ENCODE data around the gene TCEAL9.
"Not testable (repeated sequence)": the region's sequence is repeated elsewhere in the genome, so short reads cannot be mapped to it uniquely, and the experiment has no call there.

The TCEAL9 gene

DNA sequence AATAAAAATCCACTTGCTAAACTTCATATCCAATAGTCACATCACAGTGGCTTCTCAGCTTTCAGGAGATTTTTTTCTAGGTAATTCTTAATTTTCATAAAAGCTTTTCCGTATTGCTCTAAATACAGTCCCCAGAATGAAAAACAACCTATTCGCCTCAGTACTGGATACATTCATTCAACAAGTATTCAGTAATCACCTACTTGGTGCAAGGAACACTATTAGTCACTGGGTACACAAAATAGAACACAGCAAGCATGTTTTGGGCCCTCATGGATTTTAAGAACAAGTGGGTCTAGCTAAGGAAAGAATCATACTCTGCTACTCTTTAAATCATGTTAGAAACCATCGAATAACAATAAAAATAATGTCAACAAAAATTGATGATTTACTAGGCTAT lies 17.3 kb downstream of the TCEAL9 start:
- no peak for DNase-seq (ENCODE audit: low spot score)

DNA sequence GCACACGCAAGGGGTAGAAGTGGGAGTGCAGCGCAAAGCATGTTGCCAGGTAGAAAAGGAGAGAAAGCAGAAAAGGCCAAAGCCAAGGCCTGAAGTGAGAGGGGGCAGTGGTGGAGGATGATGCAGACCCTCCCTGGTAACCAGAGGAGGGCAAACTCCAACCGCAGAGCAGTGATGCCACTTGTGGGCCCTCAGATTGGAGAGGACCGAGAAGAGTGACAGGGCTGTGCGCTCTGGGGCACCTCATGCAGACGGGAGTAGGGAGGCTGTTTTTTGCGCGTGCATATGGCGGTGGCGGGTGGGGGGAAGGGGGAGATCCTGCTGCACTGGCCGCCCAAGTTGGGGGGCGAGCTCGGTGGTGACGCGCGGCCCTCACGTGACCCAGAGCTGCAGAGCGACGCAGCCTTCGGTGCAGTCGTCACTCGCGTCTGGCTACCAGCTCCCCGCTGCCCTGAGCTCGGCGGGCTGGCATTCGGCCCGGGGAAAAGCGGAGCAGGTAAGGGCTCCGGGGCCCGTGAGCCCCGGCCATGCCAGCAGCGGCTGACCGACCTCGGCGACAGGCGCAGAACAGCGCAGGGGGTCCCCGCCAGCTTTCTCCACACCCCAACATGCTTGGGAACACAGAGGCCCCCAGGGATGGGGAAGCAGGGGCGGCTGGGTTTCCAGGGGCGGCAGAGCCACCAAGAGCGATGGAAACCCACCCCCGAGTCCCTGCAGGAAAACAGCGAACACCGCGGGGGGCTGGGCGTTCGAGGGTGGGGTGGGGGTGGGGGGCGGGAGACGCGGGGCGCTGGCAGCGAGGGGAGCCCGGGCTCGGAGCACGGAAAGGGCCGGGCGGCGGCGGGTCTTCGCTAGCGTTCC lies 20.0 kb downstream of the TCEAL9 start, which contains the start of gene BEX3:
Gene BEX3, plus strand, starts transcription at position 421 of the 861 bp plus-strand sequence. CDS start 984 bp downstream, outside the sequence.
- peak; percentile 66 for DNase-seq (ENCODE audit: low spot score)

DNA sequence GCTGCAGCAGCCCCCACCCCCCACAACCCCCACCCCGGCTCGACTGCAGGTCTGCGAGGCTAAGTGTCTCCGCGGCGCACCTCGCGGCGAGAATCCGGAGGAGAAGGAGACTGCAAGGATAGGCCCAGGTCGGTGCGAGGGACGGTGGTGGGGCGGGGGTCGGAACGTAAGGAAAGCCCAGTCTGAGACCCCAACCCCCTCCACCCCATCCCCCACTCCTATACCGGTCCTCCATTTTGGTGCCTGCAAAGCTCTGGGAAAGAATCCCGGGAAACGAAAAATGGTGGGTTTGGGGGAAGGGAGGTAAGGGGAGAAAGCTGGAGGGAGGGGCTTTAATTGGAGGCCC lies 20.6 kb downstream of the TCEAL9 start:
- DNase-seq (ENCODE audit: low spot score): no peak

GRCh38 chrX:103378990-103379389 lies 22.7 kb downstream of the TCEAL9 start:
- no peak for DNase-seq (ENCODE audit: low spot score)

DNA sequence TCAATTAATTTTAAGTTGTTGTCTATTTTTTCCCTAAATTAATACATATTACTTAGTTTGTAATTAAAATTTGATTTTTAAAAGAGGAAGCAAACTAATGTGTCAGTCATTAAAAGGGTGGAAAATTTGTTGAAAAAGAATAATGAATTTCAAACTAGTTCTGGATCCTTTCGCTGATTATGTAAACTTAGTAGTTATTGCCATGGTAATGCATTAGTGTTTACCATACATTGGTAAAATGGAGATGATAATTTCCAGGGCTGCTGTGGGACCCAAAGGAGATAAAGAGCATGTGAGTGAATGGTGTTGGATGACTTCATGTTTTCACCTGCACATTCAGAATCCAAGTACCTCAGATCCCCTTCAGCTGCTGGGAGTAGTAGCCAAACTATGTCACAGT lies 26.6 kb downstream of the TCEAL9 start:
- DNase-seq (ENCODE audit: low spot score): no peak

DNA sequence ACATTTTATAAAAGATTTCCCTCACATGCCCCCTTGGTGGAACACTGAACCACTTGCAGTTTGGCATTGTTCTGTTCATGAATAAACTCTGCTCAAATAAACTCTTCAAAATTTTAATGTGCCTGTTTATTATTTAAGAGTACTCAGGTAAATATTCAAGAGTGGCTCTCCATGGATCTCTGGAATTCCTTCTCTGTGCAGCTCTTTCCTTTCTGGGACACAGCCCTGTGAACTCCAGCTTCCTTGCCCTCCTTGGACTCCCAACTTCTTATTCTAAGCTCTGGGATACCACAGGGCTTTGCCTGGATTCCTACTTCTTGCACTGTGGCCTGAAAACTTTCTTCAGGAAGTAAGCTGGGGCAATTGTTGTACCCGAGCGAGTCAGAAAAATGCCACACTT lies 28.4 kb downstream of the TCEAL9 start:
- no peak for DNase-seq (ENCODE audit: low spot score)

DNA sequence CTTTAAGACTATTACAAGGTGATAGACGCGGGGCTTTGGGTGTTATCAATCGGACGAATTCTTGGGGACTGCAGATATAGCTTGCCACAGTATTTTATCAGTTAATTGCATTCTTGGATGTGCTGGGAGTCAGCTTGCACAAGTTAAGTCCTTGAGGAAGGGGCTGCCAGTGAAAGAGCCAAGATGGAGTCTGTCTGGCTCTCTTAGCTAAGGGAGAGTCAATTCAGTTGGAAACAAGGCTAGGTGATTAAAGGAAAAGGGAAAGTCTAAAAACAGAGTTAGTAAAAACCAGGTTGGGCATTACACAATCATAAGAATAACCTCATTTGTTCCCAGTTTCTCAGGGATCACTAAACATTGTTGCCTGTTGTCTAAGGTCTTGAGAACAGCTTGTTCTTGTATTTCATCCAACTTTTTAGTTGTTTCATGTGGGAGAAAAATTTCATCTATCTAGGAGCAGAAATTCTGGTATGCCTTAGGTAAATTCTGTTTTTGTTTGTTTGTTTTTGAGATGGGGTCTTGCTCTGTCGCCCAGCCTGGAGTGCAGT lies 29.1 kb downstream of the TCEAL9 start:
- DNase-seq (ENCODE audit: low spot score): not testable (repeated sequence)

- DNase-seq (ENCODE audit: low spot score): no peak
These were observed 30.0 kb downstream of the TCEAL9 start for GRCh38 chrX:103386332-103386731.

DNA sequence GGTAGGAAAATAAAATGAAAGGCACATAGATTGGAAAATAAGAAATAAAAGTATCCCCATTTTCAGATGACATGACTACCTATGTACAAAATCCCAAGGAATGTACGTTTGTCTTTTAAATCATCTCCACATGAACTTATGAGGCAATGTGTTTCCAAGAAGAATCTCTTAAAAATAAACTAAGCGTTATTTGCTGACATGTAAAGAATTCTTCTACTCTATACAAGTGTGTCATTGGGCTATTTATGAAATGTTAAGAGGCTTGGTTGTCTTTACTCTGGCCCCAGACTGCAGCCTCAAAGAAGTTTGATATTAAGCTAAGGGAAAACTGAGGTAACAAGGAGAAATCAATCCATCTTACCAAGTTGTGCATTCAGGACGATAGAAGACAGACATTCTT lies 37.2 kb downstream of the TCEAL9 start:
- DNase-seq (ENCODE audit: low spot score): no peak

- no peak for DNase-seq (ENCODE audit: low spot score)
These were observed 39.9 kb downstream of the TCEAL9 start for GRCh38 chrX:103396186-103396585.

DNA sequence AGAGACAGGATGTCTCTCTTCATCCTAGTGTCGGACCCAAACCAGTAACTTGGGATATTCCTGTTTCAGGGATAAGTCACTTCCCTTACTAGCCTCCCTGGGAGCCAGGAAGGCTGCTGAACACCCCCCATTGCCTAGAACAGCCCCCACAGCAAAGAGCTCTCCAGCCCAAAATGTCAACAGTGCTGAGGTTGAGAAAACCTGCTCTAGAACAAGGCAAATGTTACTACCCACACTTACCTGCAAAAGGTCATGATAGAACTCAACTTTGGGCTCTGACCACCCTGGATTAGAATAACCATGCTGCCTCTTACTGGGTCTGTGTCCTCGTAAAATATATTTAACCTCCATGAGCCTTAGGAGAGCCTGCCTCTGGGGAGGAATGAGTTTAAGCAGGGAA lies 40.4 kb downstream of the TCEAL9 start:
- DNase-seq (ENCODE audit: low spot score): no peak

DNA sequence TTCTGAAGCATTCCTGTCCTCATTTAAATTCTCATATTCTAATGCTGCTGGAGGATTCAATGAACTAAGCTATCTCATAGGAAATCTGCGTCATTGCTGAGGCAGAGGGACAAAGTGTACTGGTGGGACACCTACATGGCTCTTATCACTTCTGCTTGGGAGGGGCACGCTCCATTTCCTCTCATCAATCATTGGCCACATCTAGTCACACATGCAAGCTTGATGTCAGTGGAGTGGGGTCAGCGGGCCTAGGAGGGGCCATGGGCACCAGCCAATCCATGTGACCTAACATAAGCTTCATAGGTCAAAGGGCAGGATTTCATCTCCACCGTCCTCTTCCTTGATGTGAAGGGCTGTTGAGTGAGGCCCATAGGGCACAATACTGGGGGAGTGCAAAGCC lies 41.4 kb downstream of the TCEAL9 start:
- no peak for DNase-seq (ENCODE audit: low spot score)

- DNase-seq (ENCODE audit: low spot score): peak; percentile 34
These were observed 42.1 kb downstream of the TCEAL9 start for GRCh38 chrX:103398421-103398864.

DNA sequence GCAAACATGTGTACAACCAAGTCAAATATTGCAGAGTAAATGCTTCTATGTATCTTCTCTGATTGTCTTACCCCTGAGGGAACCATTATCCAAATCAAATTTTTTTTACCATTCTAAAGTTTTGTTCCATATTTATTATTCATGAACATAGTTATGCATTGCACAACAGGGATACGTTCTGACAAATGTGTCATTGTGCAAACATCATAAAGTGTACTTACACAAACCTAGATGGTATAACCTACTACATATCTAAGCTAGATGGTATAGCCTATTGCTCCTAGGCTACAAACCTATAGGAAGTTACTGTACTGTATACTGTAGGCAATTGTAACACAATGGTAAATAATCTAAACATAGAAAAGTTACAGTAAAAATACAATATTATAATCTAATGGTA lies 43.4 kb downstream of the TCEAL9 start:
- DNase-seq (ENCODE audit: low spot score): no peak

DNA sequence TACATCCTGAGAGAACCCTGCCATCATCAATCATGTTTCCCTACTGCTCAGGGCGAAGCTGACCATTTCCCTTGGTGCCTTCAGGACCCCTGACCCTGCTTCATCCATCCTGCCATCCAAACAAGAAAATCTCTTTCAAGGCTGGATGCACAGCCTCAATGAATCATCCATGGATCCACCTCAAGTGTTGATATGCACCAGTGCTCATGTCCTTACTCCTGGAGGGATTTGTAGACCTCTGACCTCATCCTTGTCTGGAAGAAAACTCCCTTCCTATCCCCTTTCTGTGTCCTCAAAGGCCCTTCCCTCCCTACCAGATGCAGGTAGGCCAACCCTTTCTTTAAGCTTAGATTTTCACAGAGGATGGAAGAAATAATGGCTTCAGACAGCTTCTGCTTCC lies 44.6 kb downstream of the TCEAL9 start:
- no peak for DNase-seq (ENCODE audit: low spot score)

- DNase-seq (ENCODE audit: low spot score): peak; percentile 68
These were observed 48.1 kb downstream of the TCEAL9 start for GRCh38 chrX:103404231-103405008.

- DNase-seq (ENCODE audit: low spot score): no peak
These were observed 48.7 kb downstream of the TCEAL9 start for GRCh38 chrX:103405009-103405333.

- DNase-seq (ENCODE audit: low spot score): no peak
These were observed 50.0 kb downstream of the TCEAL9 start for GRCh38 chrX:103406256-103406655.

GRCh38 chrX:103407776-103408175 lies 51.5 kb downstream of the TCEAL9 start:
- DNase-seq (ENCODE audit: low spot score): no peak

Data from AG08396 (cell line).